Epithelial cell of esophagus (primary cell): Measurements from ENCODE around the gene PDE8A.

Experiments
- DNase-seq: peaks from one replicate; pipeline ENCODE4 v3.0.0; 2010; ENCODE audit warnings: low read depth
- H3K4me3 ChIP-seq: 2 replicates; pipeline ENCODE4 v1.5.1; 2011; ENCODE audit warnings: mild to moderate bottlenecking, low read length, control low read depth
- TF ChIP-seq, protein P1 (sequence below): IDR thresholded peaks from 2 replicates; pipeline ENCODE4 v1.5.1; 2011; ENCODE audit warnings: low read depth, mild to moderate bottlenecking, low read length, control low read depth, inconsistent platforms; ENCODE audit not compliant: insufficient read depth; ENCODE audit errors: missing control alignments

Gene PDE8A

DNA sequence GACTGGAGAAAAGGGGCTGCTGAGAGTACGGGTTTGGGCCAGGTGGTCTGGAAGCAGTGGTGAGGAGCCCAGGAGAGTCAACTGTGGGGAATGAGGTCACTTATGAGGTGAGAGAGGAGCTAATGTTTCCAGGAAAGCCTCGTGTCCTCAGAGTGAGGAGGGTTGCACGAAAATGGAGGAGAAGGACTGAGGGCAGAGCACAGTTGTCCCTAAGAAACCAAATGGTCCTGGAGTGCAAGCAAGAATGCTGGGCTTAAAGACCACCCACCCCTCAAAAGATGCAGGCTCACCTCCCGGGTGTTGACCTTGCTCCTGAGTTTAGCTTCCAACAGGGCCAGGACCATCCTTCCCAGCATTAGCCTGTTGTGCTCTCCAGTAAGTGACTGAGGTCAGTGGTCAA lies 133.2 kb downstream of the PDE8A start:
- TF ChIP-seq, protein P1, sequence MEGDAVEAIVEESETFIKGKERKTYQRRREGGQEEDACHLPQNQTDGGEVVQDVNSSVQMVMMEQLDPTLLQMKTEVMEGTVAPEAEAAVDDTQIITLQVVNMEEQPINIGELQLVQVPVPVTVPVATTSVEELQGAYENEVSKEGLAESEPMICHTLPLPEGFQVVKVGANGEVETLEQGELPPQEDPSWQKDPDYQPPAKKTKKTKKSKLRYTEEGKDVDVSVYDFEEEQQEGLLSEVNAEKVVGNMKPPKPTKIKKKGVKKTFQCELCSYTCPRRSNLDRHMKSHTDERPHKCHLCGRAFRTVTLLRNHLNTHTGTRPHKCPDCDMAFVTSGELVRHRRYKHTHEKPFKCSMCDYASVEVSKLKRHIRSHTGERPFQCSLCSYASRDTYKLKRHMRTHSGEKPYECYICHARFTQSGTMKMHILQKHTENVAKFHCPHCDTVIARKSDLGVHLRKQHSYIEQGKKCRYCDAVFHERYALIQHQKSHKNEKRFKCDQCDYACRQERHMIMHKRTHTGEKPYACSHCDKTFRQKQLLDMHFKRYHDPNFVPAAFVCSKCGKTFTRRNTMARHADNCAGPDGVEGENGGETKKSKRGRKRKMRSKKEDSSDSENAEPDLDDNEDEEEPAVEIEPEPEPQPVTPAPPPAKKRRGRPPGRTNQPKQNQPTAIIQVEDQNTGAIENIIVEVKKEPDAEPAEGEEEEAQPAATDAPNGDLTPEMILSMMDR, result no peak
- no peak for DNase-seq
- no peak overlapping the region for H3K4me3 ChIP-seq

DNA sequence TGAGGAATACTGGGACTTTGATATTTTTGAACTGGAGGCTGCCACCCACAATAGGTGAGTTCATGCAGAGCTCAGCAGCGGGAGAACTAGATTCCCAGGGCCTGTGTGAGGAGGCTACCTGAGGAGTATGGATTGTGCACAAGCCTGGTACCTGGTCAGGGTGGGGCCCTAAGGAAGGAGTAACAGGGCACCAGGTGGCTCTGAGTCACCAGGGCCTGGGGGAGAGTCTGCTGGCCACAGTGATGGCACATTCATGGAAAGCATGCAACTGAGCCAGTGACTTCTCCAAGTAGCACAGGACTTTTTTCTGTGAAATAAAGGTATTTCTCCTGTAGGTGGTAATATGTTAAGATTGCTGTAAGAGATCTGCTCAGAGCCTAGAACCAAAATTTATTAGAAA lies 134.4 kb downstream of the PDE8A start:
- H3K4me3 ChIP-seq, result no peak overlapping the region
- DNase-seq, result peak; percentile 67
- TF ChIP-seq, protein P1, result no peak

DNA sequence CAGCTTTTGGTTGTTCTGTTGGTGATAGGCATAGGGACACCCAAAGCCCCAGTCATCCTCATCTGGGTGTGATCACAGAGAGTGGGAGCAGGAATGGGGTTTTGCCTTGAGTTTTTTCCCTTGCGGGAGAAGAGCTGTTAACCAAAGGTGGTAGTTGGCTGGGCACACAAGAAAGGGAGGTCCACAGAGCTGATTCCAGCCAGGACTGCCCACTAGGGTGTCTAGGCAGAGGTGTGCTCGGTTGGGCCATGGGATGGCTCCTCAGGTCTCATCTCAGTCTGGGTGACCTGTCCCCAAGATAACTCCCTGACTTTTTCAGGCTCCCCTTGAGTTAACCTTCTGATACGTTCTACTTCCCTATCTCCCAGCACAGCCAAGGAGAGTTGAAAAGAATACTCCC lies 134.8 kb downstream of the PDE8A start:
- no peak overlapping the region for H3K4me3 ChIP-seq
- DNase-seq, result no peak
- TF ChIP-seq, protein P1, result no peak

DNA sequence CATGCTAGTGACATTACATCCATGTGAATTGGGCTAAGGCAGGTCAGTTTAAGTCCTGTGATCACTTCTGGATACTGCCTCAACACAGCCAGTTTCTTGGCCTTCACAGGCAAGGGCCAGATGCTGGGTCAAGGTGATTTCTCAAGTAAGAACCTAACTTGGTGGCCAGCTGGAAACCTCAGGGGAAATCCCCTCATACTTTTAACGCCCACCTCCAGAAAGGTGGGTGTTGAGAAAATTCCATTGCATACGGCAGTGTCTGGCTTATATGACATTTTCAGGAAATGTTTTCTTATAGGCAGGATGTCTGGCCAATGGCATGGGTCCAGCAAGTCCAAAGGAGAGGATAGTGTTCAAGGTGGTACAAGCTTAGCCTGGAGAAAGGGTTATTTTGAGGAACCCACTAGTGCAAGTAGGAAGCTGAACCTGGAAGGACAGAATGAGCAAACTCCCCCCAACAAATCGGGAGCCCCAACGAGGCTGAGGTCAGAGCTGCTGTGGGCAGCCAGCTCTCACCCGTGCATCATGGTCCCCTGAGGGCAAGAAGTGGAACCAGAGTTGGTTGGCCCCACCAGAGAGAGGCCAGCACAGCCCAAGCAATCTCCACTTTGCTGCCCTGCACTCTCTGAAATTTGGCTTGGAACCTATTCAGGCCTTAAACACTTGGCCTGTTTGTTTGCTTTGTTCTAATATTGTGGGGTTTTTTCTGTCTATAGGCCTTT lies 135.4 kb downstream of the PDE8A start:
- no peak for DNase-seq
- TF ChIP-seq, protein P1, result no peak

DNA sequence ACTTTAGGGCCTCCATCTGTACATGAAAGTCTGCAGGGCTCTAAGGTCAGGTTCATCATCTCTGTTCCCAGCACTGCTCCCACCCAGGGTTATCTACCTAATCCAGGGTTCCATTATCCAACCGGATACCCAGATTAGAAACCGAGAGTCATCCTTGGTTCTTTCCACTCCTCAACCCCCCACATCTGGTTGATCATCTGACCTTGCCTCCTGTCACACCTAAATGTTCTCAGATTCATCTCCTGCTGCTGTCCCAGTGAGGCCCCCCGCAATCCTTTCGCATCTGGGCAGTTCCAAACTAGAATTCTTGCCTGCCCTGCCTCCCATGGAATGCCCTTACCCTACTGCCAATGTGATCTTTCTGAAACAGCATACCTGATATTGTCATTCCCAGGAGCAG lies 136.5 kb downstream of the PDE8A start:
- TF ChIP-seq, protein P1, result no peak
- no peak for DNase-seq
- H3K4me3 ChIP-seq, result no peak overlapping the region

More for the DNA sequence above, 135.4 kb downstream of the PDE8A start:
- no peak overlapping the region for H3K4me3 ChIP-seq

DNA sequence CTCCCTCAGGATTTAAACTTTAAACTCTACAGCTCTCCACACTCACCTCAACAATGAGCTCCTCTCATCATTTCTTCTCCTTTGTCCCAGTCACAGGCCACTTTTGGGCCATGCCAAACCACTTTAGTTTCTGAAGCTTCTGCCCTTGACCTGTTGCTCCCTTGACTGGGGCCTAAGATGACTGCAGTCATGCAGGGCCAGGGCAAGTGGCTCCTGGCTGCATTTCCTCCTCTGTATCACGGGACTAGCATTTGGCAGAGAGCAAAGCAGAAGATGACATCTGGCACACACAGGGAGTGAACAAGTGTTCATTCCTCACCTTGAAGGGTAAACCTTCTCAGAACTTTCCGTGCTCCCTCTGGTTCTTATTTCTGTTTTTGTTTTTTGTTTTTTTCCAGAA lies 136.9 kb downstream of the PDE8A start:
- no peak overlapping the region for H3K4me3 ChIP-seq
- TF ChIP-seq, protein P1, result no peak
- DNase-seq, result no peak
